ENCODE results near the gene SNRNP200. TPM values are rescaled to one million over a fixed set of nuclear protein-coding genes. Genes with fewer than 3 reads are reported as not detected.
A peak's percentile ranks its signal among the peaks of the same experiment; 100 is the strongest.

Gene SNRNP200
- total RNA-seq, 4 donors from 2014 or later: 73.7 to 106 (median 90.8) TPM

DNA sequence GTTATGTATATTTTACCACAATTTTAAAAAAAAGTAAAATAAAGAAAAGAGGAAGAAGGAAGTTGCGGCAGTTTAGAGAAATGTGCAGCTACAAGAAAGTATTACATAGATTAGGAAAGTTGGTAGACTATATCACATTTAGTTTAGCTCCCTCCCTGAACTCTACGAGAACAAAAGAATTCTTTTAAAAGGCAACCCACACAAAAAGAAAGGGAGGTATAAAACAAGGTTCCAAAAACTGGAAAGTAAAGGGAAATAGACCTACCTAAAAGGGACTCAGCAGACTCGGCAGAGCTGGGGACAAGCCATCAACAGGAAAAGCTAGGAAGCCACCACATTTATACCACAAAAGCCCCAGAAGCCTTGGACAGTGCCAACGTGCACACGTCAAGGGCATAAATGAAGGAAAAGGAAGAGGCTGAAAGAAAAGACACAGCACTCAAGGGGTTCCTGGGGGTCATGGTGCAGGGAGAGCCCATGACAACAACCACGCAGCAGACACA lies 48.7 kb downstream of the SNRNP200 start:
- TF ChIP-seq EP300 (IDR thresholded peaks at IDR 0.05): no peak
- TF ChIP-seq POLR2A (IDR thresholded peaks at IDR 0.05; ENCODE audit: low read depth): no peak
- no peak for TF ChIP-seq POLR2AphosphoS5 (IDR thresholded peaks at IDR 0.05)
- TF ChIP-seq CTCF (IDR thresholded peaks at IDR 0.05): no peak
- H3K4me3 ChIP-seq: no peak overlapping the region
- H3K36me3 ChIP-seq: peaks cover 32 to 73% (median 48%) of the 10 kb centered on the region in 4 donors
- intact Hi-C loops (cut with DNase I): loop anchor here (5.0 kb wide), 1 partner anchor 109 kb away; the partner anchor contains the start of gene DUSP2
- H3K9me3 ChIP-seq: no peaks in the 10 kb centered on the region
- peaks cover 80 to 95% (median 87%) of the 10 kb centered on the region in 4 donors for H3K4me1 ChIP-seq
- peak overlapping the region; percentile 40 to 85 (median 80) for H3K27ac ChIP-seq (replicated peaks in 1 of 4)
- DNase-seq (ENCODE audit: extremely low spot score): no peak
- WGBS: 70% methylated on average over 6 of the region's 6 CpGs
- H3K27me3 ChIP-seq: no peaks in the 10 kb centered on the region

- Histone ChIP-seq H3K27ac (replicated peaks in 1 of 4) (peak overlapping the region in 3 of 4 donors; percentile 12 to 42 (median 16)), H3K36me3 (peaks cover 32 to 72% (median 46%) of the 10 kb centered on the region in 4 donors), H3K27me3 (no peaks in the 10 kb centered on the region), H3K9me3 (no peaks in the 10 kb centered on the region), H3K4me1 (peaks cover 79 to 96% (median 87%) of the 10 kb centered on the region in 4 donors), H3K4me3 (no peak overlapping the region)
- TF ChIP-seq POLR2A (IDR thresholded peaks at IDR 0.05; ENCODE audit: low read depth) (no peak), POLR2AphosphoS5 (IDR thresholded peaks at IDR 0.05) (peak in 1 of 2 donors; percentile 15), CTCF (IDR thresholded peaks at IDR 0.05) (no peak)
- no peak for DNase-seq (ENCODE audit: extremely low spot score)
- 89% methylated on average over 7 of the region's 11 CpGs for WGBS
- intact Hi-C loops (cut with DNase I): no loop called here
Observed at GRCh38 chr2:96254571-96254970, 50.8 kb downstream of the SNRNP200 start.

DNA sequence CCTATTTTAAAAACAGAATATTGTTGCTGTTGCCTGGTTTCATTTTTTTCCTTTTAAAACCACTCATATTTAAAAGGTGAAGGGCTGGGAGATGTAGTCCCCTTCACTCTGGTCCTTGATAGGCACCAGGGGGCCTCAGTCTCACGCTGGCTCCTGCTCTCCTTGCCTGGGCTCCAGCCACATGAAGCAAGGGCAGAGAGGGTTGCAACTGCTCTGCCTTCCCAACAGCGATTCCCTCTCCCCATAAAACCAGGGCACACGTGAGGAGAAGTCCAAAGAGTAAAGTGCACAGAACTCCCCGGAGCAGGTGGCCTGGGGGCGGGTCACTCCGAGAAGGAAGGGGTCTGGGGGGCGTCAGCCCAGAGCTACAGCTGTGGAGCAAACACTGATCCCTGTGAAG lies 52.3 kb downstream of the SNRNP200 start:
- TF ChIP-seq POLR2A (IDR thresholded peaks at IDR 0.05; ENCODE audit: low read depth): no peak
- TF ChIP-seq CTCF (IDR thresholded peaks at IDR 0.05): no peak
- TF ChIP-seq POLR2AphosphoS5 (IDR thresholded peaks at IDR 0.05): no peak
- 86% methylated on average over 6 of the region's 7 CpGs for WGBS
- Histone ChIP-seq H3K36me3 (peaks cover 32 to 61% (median 46%) of the 10 kb centered on the region in 4 donors), H3K27me3 (no peaks in the 10 kb centered on the region), H3K4me1 (peaks cover 68 to 84% (median 78%) of the 10 kb centered on the region in 4 donors), H3K4me3 (no peak overlapping the region), H3K27ac (replicated peaks in 1 of 4) (no peak overlapping the region), H3K9me3 (no peaks in the 10 kb centered on the region)
- intact Hi-C loops (cut with DNase I): no loop called here
- no peak for DNase-seq (ENCODE audit: extremely low spot score)

DNA sequence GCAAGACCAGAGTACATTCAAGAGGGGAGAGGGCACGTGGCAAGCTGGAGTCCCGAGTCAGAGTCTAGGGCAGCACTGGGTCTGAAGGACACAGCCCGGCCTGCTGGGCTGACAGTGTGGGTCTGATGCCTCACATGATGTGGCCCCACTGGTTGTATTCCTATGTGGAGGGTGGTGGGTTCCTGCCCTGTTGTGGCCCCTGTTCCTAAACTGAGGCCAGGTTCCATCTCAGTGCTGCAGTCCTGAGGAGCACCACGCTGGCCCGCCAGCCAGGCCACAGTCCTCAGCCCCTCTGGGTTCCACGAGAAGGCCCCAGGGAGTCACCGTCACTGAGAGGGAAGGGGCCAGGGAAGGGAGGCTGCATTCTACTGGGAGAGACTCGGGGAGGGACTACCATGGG lies 52.8 kb downstream of the SNRNP200 start:
- H3K27ac ChIP-seq (replicated peaks in 1 of 4): peak overlapping the region in 3 of 4 donors; percentile 51 to 62 (median 61)
- H3K36me3 ChIP-seq: peaks cover 32 to 58% (median 46%) of the 10 kb centered on the region in 4 donors
- intact Hi-C loops (cut with DNase I): no loop called here
- H3K4me3 ChIP-seq: no peak overlapping the region
- no peaks in the 10 kb centered on the region for H3K9me3 ChIP-seq
- no peak for TF ChIP-seq EP300 (IDR thresholded peaks at IDR 0.05)
- no peak for TF ChIP-seq POLR2A (IDR thresholded peaks at IDR 0.05; ENCODE audit: low read depth)
- no peak for TF ChIP-seq POLR2AphosphoS5 (IDR thresholded peaks at IDR 0.05)
- TF ChIP-seq CTCF (IDR thresholded peaks at IDR 0.05): no peak
- H3K4me1 ChIP-seq: peaks cover 63 to 79% (median 73%) of the 10 kb centered on the region in 4 donors
- DNase-seq (ENCODE audit: extremely low spot score): no peak
- H3K27me3 ChIP-seq: no peaks in the 10 kb centered on the region
- WGBS: 81% methylated on average over 3 of the region's 8 CpGs
